Right lobe of liver (tissue), 6 donors: ENCODE data around the gene STX7. TPM values are rescaled to one million over a fixed set of nuclear protein-coding genes. Genes with fewer than 3 reads are reported as not detected.

Experiments used
- ATAC-seq, 4 donors: fragments of 200-7000 bp; cut with Tn5 transposase; one replicate each; pipeline ENCODE4 v1.9.1; 2020; ENCODE audit warnings: mild to moderate bottlenecking in 4 of 4, moderate library complexity in 4 of 4
- DNase-seq, 3 donors: peaks; one replicate each; pipeline ENCODE4 v3.0.0-alpha.2; 2020
- H3K27ac ChIP-seq, 3 donors: fragments of 200-600 bp; one replicate each; pipeline ENCODE4 v1.8.0; 2022
- H3K27me3 ChIP-seq, 2 donors: fragments of 200-600 bp; one replicate each; pipeline ENCODE4 v1.8.0; 2022
- H3K36me3 ChIP-seq, 4 donors: fragments of 200-600 bp; sonication (generic) in 1 of 4; one replicate each; pipeline versions ENCODE4 v1.5.1 to v1.8.0; 2017 to 2022; ENCODE audit warnings: control low read depth in 1 of 4
- H3K4me1 ChIP-seq, 4 donors: fragments of 200-600 bp; sonication (generic) in 1 of 4; one replicate each; pipeline versions ENCODE4 v1.5.1 to v1.8.0; 2017 to 2022; ENCODE audit warnings: control low read depth in 1 of 4
- H3K4me3 ChIP-seq, 3 donors: fragments of 200-600 bp; one replicate each; pipeline ENCODE4 v1.8.0; 2022
- H3K9me3 ChIP-seq, 4 donors: fragments of 200-600 bp; sonication (generic) in 1 of 4; one replicate each; pipeline versions ENCODE4 v1.5.1 to v1.8.0; 2017 to 2022; ENCODE audit warnings: control low read depth in 1 of 4
- POLR2A ChIP-seq: fragments of 450-650 bp; IDR thresholded peaks from one replicate; pipeline ENCODE4 v1.6.1; 2017; ENCODE audit warnings: antibody characterized with exemption, mild to moderate bottlenecking
- WGBS: methylation state at CpG from one replicate; pipeline ENCODE4 v1.1.6; 2018; ENCODE audit warnings: low coverage, low lambda C conversion rate; ENCODE audit not compliant: insufficient coverage; ENCODE audit errors: missing lambda C conversion rate; 5-methylcytosine and 5-hydroxymethylcytosine counted together
- intact Hi-C, 2 donors: fragments of 100-400 bp; cut with DNase I; formaldehyde crosslinking; loops; one replicate each; pipeline versions ENCODE4 v1.11.2 to v1.14.1; 2022
- small RNA-seq, 2 experiments: library from RNA; depleted of rRNA; stranded (forward); fragments of <200 nt; gene quantifications; one replicate each; pipeline ENCODE3, GENCODE V24; 2016
- total RNA-seq, 6 experiments: library from RNA; depleted of rRNA in 2 of 6; stranded (reverse); fragments of >200 nt in 2 of 6; fragmentation: NEBNext Ultra II Directional in 3 of 6; extraction: Animal tissue kit (Norgen Biotek cat#: 25700) in 3 of 6; gene quantifications; one replicate each; pipeline versions ENCODE4 v1.1.0 to v1.2.4, GENCODE V29; 2016 to 2023
- TF ChIP-seq, protein P1 (sequence below), 4 donors: fragments of 200-600 bp in 3 of 4; fragments of 450-650 bp in 1 of 4; IDR thresholded peaks; one replicate each; pipeline versions ENCODE4 v1.5.1 to v1.8.0; 2016 to 2022; ENCODE audit warnings: antibody characterized with exemption in 4 of 4, mild to moderate bottlenecking in 2 of 4
- donor health status: DM: no; HTN: yes; CAD: no.
- donor health status: DM: no; HTN: no; CAD: no.
- donor health status: DM: no; HTN: no; CAD: no.
- donor health status: DM: no; HTN: yes; CAD: no.
- donor health status: DM: no; HTN: yes; CAD: no.

The STX7 gene
- total RNA-seq, 6 experiments from 2014 or later: 14.9 to 28.5 (median 17.0) TPM

DNA sequence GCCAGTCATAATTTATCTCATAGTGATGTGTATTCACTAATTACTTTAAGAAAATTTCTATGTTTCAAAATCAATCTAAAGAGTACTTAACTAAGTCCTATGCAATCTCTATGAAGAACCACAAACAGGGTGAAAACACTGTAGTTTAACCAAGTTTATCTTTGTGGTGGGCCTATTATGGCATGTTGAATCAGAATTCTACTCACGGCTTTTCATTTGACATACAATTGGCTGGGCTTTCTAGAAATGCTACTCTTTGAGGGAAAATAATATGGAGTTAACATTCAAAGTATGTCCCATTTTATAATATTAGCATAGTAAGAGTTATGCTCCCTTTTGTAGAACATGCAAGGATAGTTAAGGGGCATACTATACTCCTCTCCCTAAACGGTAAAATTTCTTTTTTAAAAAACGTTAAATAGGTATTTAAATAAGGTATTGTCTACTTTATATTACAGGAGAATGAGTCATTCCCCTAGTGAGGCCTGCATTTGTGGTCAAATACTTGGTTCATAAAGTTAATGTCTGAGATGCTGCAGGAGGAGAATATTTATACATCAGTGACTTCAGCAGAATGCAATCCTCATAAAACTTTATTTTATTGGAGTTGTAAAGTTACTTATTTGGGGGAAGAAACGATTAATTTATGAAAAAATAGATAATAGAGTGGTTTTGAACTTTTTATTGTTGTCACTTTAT lies 113.4 kb downstream of the STX7 start:
- Histone ChIP-seq H3K9me3 (peaks cover 0 to 3% (median 0%) of the 10 kb centered on the region in 4 donors), H3K4me1 (peaks cover 0 to 6% (median 0%) of the 10 kb centered on the region in 4 donors), H3K4me3 (no peak overlapping the region), H3K27me3 (peaks cover 0 to 28% of the 10 kb centered on the region in 2 donors), H3K36me3 (no peaks in the 10 kb centered on the region), H3K27ac (no peak overlapping the region)
- DNase-seq: no peak
- TF ChIP-seq, protein P1, sequence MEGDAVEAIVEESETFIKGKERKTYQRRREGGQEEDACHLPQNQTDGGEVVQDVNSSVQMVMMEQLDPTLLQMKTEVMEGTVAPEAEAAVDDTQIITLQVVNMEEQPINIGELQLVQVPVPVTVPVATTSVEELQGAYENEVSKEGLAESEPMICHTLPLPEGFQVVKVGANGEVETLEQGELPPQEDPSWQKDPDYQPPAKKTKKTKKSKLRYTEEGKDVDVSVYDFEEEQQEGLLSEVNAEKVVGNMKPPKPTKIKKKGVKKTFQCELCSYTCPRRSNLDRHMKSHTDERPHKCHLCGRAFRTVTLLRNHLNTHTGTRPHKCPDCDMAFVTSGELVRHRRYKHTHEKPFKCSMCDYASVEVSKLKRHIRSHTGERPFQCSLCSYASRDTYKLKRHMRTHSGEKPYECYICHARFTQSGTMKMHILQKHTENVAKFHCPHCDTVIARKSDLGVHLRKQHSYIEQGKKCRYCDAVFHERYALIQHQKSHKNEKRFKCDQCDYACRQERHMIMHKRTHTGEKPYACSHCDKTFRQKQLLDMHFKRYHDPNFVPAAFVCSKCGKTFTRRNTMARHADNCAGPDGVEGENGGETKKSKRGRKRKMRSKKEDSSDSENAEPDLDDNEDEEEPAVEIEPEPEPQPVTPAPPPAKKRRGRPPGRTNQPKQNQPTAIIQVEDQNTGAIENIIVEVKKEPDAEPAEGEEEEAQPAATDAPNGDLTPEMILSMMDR (IDR thresholded peaks at IDR 0.05): no peak
- TF ChIP-seq POLR2A: no peak
- 76% methylated on average over 4 of the region's 4 CpGs for WGBS
- no peak for ATAC-seq
- intact Hi-C loops: loop anchor here (10.0 kb wide), 1 partner anchor 95 kb away; no protein-coding TSS in a partner anchor

Small RNA genes within 50 kb of the gene (small RNA-seq; reads per million reads assigned to genes)
- 0 reads per million in 2 experiments for gene TAAR7P

Other genes starting within 250 kb of the STX7 start
- gene MOXD1, start 111.6 kb downstream of the STX7 start, total RNA-seq: 1 to 10 TPM in 3 of 6 experiments, under 1 TPM in 2, not detected in 1; 0.24 to 2.3 (median 1.0) TPM
- gene TAAR9, start 25.2 kb upstream of the STX7 start, total RNA-seq: not detected
- not detected for gene TAAR8, start 39.6 kb upstream of the STX7 start, total RNA-seq
- gene TAAR6, start 57.2 kb upstream of the STX7 start, total RNA-seq: not detected
- gene TAAR5, start 76.6 kb upstream of the STX7 start, total RNA-seq: not detected
- not detected for gene TAAR2, start 111.2 kb upstream of the STX7 start, total RNA-seq
- not detected for gene TAAR1, start 146.1 kb upstream of the STX7 start, total RNA-seq
- gene VNN1, start 200.9 kb upstream of the STX7 start, total RNA-seq: 100 to 1,000 TPM in 2 of 6 experiments, 10 to 100 TPM in 4; 21.6 to 364 (median 96.0) TPM
- 10 to 100 TPM in 1 of 6 experiments, 1 to 10 TPM in 4, under 1 TPM in 1; 0.75 to 18.9 (median 5.9) TPM for gene VNN2, start 244.8 kb upstream of the STX7 start, total RNA-seq